ENCODE data around the gene SORCS2. TPM values are rescaled to one million over a fixed set of nuclear protein-coding genes. Genes with fewer than 3 reads are reported as not detected.
A peak's percentile ranks its signal among the peaks of the same experiment; 100 is the strongest.

The SORCS2 gene
- total RNA-seq, 2 donors from 2014 or later, result 0.25 TPM; not detected in 1

DNA sequence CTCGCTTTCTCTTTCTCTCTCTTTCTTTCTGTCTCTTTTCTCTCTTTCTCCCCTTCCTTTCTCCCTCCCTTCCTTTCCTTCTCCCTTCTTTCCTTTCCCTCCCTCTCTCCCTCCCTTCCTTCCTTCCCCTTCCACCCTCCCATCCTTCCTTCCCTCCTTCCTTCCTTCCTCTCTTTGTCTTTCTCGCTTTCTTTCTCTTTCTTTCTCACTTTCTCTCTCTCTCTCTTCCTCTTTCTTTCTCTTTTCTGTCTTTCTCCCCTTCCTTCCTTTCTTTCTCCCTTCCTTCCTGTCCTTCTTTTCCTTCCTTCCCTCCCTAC, 2.1 kb upstream of the SORCS2 start:
- DNase-seq (ENCODE audit: low spot score in 2 of 2), result no peak
- H3K27ac Mint-ChIP-seq, result peak overlapping the region in 1 of 2 donors; percentile 38
- H3K9me3 Mint-ChIP-seq, result no peaks in the 10 kb centered on the region
- no peaks in the 10 kb centered on the region for H3K36me3 Mint-ChIP-seq
- ATAC-seq, result no peak

DNA sequence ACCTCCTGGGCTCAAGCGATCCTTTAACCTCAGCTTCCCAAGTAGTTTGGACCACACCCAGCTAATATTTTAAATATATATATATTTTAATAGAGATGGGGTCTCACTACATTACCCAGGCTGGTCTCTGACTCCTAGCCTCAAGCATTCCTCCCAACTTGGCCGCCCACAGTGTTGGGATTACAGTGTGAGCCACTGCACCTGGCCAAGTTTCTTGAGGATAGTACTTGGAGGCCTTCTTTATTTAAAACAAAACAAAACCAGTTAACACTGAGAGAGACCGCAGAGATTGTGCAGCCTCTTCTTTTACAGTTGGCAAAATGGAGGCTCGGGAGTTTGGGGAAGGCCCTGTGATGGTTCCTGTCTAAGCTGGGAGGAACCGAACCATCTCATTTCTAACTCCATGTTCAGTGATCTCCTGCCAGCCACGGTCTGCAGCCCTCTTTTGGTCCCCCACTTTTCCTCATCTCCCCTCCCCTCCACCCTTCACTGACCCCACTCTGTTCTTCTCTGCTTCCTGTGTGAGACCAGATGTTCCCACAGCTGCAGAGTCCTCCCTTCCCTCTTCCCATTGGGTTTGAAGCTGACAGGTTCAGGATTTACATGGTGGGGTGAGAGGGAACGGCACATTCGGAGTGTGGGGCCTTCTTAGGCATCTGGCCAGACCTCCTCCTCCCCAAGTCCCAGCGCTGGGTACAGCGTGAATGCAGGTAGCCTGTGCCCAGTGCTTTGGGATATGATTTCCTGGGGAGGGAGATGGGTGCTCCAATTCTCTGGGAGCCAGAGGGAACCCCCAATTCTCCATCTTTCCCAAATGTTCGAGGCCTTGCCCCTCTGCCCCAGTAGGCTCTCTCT, 1.4 kb upstream of the SORCS2 start:
- Mint-ChIP-seq H3K27ac (peak overlapping the region in 1 of 2 donors; percentile 38), H3K9me3 (no peaks in the 10 kb centered on the region), H3K36me3 (no peaks in the 10 kb centered on the region)
- ATAC-seq (no peak), DNase-seq (ENCODE audit: low spot score in 2 of 2) (peak in 1 of 2 donors; percentile 18)

DNA sequence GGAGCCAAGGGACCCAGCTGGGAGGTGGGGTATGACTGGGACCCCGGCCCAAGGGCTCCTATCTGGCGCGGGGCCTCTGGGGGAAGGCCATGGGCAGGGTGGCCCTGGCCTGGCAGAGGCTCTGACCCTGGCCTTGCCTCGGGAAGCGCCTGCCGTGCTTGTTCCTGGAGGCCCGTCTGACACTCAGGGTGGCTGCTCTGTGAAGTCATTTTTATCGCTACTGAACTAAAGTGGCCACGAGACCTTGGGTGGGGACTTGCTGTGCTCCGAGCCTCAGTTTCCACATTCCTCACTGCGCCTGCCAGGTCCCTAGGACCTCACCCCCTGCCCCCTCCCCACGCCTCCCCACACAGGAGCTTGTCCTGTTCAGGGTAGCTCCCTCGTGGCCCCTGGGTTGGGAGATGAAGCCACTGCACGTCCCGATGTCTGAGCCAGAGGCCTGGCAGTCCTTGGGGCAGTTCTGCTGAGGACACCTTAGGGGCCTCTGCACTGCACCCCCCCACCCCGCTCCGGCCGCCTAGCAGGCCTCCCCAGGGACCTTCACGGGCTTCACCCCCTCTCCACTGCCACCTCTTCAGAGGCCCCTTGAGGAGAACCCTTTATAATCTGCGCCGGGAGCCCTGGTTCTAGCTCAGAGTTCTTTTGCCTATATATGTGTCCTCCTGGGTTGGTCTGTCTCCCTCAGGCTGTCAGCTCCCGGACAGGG, 639 bp upstream of the SORCS2 start:
- Mint-ChIP-seq H3K9me3 (no peaks in the 10 kb centered on the region), H3K27ac (no peak overlapping the region), H3K36me3 (no peaks in the 10 kb centered on the region)
- ATAC-seq (peak in 1 of 2 donors; percentile 6), DNase-seq (ENCODE audit: low spot score in 2 of 2) (peak in 1 of 2 donors; percentile 50)

DNA sequence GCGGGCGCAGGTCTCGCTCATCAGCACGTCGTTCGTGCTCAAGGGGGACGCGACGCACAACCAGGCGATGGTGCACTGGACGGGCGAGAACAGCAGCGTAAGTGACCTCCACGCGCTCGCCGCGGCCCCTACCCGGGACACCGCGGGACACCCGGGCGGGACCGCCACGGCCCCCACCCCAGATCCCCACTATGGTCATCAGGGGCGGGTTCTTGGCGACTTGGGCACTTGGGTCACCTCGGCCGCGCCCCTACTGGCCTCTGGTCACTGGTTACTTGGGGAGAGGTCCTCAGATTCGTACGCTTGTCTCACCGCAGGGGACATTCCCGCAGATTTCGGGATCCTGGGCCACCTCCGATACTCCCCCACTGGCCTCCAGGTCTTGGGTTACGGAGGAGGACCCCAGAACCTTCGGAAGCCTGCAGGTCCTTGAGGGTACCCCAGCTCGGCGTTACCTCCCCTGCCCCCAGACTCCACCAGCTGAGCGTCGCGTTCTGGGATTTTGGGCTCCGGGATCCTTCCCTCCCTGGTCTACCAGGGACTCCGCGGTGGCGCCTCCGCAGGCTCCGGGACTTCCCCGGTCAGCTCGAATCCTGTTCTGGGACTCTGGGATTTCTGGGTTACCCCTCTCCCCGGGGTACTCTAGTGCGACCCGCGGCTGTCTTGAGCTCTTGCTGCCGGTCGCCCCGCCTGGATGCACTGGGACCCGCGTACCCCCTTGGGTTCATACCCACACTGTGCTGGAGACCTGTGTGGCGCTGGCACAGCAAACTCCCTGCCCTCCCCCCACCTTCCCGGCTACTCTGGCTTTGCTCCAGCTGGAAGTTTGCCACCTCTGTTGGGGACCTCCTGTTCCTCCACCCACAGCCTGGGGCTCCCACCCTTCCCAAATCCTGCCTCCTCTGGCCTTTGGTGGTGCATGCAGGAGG, 956 bp downstream of the SORCS2 start:
- Mint-ChIP-seq H3K9me3 (no peaks in the 10 kb centered on the region), H3K27ac (no peak overlapping the region), H3K36me3 (no peaks in the 10 kb centered on the region)
- ATAC-seq (no peak), DNase-seq (ENCODE audit: low spot score in 2 of 2) (peak in 1 of 2 donors; percentile 45)

DNA sequence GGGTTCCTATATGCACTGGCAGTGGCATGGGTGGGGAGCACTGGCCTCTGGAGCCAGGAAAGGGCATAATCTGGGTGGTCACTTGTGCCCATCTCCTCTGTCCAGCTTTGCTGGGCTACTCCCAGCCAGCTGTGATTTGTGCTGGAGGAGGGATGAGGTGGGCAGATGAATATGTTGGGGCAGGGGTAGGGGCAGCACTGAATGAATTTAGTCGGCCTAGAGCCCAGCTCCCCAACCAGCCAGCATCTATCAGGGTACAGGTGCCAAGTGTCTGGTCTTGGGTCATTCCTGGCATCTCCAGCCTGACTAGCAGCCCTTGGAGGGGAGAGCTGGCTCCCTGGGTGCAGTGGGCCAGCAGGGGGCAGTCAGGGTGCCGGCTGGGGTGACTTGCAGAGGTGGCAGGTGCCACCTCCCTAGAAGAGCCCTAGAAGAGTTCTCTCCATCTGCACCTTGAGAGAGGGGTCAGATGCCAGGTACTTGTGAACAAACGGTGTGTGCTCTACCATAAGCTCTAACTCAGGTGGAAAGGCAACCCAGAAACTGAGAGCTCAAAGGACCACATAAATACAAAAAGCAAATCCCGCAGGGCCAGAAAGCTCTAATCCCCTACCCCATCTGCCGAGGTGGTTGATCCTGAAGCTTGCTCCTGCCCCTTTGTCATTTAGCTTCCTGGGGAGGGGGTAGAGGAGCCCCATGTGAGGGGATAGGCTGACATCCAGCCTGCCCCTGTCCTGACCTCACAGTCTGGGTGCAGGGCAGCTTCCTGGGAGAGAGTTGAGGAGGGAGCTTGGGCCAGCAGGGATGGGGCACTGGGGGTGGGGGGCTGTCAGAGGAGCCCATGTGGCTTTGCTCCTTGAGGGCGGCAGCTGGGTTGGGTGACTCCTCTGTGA, 2.2 kb downstream of the SORCS2 start:
- ATAC-seq (peak in 1 of 2 donors; percentile 48), DNase-seq (ENCODE audit: low spot score in 2 of 2) (peak; percentile 51 to 52)
- Mint-ChIP-seq H3K27ac (no peak overlapping the region), H3K9me3 (no peaks in the 10 kb centered on the region), H3K36me3 (no peaks in the 10 kb centered on the region)

DNA sequence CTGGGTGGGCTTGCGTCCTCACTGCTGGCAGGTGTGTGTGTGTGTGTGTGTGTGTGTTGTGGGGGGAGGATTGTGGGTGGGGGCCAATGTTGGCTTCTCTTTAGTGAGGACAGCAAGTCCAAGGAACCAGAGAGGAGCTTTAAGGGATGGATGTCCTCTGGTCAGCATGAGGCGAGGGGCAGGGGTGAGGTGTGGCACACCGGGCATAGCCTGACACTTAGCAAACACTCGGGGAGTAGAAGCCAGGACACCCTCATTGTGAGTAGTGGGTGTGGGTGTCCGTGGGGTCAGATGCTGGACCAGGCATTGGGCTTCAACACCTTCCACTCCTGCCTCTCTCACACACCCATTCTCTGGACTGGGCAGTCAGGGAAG, 2.8 kb downstream of the SORCS2 start:
- H3K36me3 Mint-ChIP-seq, result no peaks in the 10 kb centered on the region
- peak in 1 of 2 donors; percentile 26 for DNase-seq (ENCODE audit: low spot score in 2 of 2)
- H3K9me3 Mint-ChIP-seq, result no peaks in the 10 kb centered on the region
- no peak overlapping the region for H3K27ac Mint-ChIP-seq
- no peak for ATAC-seq

DNA sequence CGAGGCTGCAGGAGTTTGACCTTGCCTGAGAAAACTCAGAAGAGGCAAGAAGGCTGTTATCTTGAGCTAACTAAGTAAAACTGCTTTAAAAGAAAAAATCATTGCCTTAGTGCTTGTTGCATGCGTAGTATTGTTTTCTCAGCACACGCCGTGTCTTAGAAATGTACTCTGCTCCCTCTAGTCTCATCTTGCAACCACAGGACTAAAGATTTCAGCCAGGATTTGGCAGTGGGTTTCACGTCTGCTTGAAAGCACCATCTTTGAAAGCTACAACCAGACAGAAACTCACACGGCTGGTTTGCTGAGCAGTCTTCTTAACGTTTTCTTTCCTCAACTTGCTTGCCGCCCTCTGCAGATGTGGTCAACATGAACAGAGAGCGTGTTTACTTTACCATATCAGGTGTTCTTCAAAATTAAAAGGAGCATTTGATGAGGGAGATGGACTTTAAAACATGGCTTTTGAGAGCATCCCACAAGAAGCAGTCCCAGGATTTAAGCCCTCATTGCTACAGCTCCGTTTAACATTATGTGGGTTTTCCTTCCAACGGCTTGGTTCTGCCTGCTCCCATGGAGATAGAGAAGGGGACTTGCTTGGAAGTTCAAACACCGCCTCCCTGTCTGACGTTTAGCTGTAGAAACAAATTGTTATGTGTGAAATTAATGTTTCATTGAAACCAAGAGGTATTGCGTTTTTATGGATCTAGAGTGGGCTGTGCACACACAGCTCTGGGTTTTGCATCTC, 3.4 kb downstream of the SORCS2 start:
- no peaks in the 10 kb centered on the region for H3K36me3 Mint-ChIP-seq
- peak in 1 of 2 donors; percentile 9 for DNase-seq (ENCODE audit: low spot score in 2 of 2)

DNA sequence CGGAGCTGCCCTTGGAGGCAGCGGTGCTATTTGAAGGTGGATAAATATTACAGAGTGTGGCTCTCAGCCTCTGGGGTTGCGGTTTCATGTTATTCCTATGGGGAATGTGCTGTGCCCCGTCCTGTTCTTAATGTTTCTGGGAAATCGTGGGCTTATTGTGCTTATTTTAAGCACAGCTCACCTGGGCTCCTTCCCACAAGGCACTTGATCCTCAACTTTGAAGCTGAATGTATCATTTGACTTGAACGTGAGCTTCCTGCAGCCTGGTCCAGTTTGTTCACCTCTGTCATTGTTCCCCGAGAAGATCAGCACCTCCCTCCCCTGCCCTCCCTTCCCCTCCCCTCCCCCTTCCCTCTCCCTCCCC, 3.9 kb downstream of the SORCS2 start:
- no peaks in the 10 kb centered on the region for H3K9me3 Mint-ChIP-seq
- no peaks in the 10 kb centered on the region for H3K36me3 Mint-ChIP-seq
- no peak overlapping the region for H3K27ac Mint-ChIP-seq
- DNase-seq (ENCODE audit: low spot score in 2 of 2) (no peak), ATAC-seq (no peak)

More for the DNA sequence above, 3.4 kb downstream of the SORCS2 start:
- ATAC-seq, result no peak
- Mint-ChIP-seq H3K9me3 (no peaks in the 10 kb centered on the region), H3K27ac (no peak overlapping the region)

DNA sequence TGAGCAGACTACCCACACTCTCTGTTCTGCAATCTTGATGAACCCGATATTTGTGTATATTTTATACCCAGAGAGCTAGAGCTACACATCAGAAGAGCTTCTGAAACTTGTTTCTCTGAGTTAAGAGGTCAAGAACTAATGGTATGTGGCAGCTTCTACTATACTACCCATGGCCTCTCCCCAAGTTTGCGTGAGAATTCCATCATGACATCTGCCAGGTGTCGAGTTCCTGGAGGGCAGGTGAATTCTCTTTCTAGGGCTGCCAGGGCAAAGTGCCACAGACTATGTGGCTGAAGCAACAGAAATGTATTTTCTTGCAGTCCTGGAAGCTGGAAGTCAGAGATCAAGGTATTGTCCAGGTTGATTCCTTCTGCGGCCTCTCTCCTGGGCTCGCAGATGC, 4.4 kb downstream of the SORCS2 start:
- no peak overlapping the region for H3K27ac Mint-ChIP-seq
- no peaks in the 10 kb centered on the region for H3K36me3 Mint-ChIP-seq
- no peak for DNase-seq (ENCODE audit: low spot score in 2 of 2)
- ATAC-seq, result no peak
- H3K9me3 Mint-ChIP-seq, result no peaks in the 10 kb centered on the region

DNA sequence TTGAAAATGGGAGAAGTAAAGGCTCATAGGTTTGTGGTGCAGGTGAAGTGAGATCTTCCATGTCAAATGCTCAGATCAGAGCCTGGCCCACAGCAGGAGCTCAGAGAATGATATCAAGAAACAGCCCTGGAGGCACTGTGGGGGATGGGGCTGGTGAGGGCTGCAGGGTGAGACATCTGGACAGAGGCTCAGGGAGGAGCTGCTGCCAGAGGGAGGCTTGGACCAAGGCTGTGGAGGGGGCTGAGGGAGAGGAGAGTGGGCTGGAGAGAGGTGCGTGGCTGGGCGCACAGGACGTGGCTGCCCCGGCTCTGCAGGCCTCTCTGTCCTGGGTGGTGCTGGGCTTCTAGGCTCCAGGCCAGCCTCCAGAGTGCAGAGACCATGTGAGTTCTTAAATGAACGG, 5.6 kb downstream of the SORCS2 start:
- Mint-ChIP-seq H3K9me3 (no peaks in the 10 kb centered on the region), H3K27ac (no peak overlapping the region), H3K36me3 (no peaks in the 10 kb centered on the region)
- DNase-seq (ENCODE audit: low spot score in 2 of 2) (no peak), ATAC-seq (no peak)

DNA sequence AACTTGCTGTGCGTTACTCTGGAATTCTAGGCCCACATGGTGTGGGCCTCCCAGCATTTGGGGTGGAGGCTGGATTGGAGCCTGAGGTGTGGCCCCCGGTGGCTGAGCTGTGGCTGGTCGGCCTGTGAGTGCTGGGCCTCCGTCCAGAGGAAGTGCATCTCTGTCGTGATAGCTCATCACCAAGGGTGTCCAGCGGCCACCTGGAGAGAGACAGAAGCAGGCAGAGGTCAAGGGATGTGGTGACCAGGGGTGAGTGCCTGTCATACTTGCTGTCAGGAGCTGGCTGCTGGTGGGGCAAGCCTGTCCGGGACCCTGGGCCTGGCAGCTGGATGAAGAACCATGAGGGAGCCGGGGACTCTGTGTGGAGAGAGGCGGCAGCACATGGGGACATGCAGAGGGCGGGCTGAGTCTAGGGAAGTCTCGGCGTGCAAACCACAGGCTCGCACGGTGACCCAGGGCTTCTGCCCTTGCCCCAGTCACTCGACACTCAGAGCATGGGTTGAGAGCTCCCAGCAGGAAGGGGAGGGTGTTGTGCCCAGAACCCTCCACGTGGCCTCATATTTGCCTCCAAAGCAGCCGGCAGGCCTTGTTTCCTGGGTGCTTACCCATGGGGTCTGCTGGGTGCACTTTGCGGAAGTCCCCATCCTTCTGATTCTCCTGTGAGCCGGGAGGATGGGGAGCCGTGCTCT, 6.2 kb downstream of the SORCS2 start:
- no peaks in the 10 kb centered on the region for H3K36me3 Mint-ChIP-seq
- no peaks in the 10 kb centered on the region for H3K9me3 Mint-ChIP-seq
- no peak overlapping the region for H3K27ac Mint-ChIP-seq
- ATAC-seq, result no peak
- peak in 1 of 2 donors; percentile 39 for DNase-seq (ENCODE audit: low spot score in 2 of 2)

DNA sequence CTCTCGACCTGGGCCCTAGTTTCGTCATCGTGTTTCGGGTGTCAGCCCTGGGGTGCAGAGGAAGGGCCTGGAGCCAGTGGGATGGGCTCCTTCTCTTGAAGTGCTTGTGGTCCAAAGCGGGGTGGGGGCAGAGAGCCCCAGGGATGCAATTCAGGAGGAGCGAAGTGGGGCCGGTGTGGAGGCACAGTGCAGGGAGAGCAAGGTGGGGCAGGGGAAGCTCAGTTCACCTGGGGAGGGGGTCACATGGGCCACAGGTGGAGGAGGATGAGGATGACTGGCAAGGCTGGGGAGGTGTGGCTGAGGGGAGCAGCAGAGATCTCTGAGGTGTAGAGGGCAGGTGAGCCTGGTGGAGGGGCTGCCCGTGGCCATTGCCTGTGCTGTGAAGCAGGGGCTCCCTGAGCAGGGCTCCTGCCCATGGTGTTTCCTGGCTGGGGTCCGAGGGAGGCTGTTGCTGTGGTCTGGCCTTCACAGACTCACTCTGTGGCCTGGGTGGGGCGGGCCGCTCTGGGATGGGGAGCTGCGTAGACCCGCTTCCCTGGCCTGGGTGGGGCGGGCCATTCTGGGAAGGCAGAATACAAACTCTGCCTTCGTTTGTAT, 6.9 kb downstream of the SORCS2 start:
- Mint-ChIP-seq H3K9me3 (no peaks in the 10 kb centered on the region), H3K27ac (no peak overlapping the region), H3K36me3 (no peaks in the 10 kb centered on the region)
- ATAC-seq (no peak), DNase-seq (ENCODE audit: low spot score in 2 of 2) (peak in 1 of 2 donors; percentile 48)

DNA sequence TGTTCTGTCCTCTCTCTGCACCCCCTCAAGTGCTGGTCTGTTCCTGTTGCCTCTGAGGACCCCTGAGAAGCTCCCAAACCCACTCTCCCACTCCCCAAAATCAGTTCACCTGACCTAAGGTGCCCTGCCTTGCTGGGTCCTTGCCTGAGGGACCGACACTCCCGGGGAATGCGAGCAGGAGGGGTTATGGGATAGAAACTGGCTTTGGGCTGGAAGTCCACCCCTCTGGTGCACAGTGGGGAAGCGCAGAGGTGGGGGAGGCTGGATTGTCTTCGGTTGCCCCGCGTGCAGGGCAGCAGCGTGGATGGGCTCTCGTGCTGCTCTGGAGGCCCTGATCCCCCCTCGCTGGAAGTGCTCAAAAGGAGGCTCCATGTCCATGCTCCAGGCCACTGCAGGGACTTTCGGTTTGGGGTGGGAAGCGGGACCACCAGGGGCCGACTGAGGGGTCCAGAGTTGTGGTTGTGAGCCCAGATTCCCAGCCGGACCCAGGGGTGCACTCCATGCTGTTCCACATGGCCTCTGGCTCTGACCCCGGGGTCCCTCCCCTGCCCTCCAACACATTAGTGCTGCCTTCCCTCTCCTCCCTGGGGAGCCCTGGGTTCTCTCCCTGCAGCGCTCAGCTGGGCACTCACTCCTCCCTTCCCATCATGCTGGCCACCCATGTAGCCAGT, 7.6 kb downstream of the SORCS2 start:
- ATAC-seq, result no peak

DNA sequence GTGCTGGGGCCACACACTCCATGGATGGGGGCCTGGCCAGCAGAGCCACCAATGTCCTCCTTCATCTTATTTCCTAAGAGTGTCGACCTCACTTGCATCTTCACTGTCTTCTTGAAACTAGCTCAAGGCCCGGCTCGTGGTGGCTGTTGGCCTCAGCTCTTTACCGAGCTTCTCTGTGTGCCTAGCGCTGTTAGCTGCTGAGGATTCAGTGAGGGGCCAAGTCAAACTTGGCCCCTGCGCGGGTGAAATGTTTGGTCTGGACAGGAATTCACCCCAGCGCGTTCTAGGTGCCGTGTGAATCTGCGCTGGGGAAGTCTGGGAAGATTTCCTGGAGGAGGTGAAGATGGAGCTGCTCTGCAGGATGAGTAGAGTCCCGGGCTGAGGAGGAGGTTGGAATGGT, 8.5 kb downstream of the SORCS2 start:
- Mint-ChIP-seq H3K36me3 (no peaks in the 10 kb centered on the region), H3K9me3 (no peaks in the 10 kb centered on the region), H3K27ac (no peak overlapping the region)
- ATAC-seq (no peak), DNase-seq (ENCODE audit: low spot score in 2 of 2) (peak in 1 of 2 donors; percentile 18)

More for the DNA sequence above, 7.6 kb downstream of the SORCS2 start:
- H3K9me3 Mint-ChIP-seq, result no peaks in the 10 kb centered on the region
- DNase-seq (ENCODE audit: low spot score in 2 of 2), result peak in 1 of 2 donors; percentile 39
- H3K27ac Mint-ChIP-seq, result no peak overlapping the region
- no peaks in the 10 kb centered on the region for H3K36me3 Mint-ChIP-seq

Data from activated naive CD4-positive, alpha-beta T cell treated with anti-CD3 and anti-CD28 coated beads, Interleukin-2, amount 50 U/mL, for 72 hours (primary cell).